ENCODE measurements around the gene NCKAP1.

NCKAP1 gene

GRCh38 chr2:182941919-182942318 lies 96.3 kb downstream of the NCKAP1 start:
- no peak overlapping the region for H3K4me3 ChIP-seq (ENCODE audit: low read depth, low read length)
- ChIA-PET CTCF (interaction anchor here (0.6 to 1.6 kb wide), 2 partner anchors 32 to 38 kb away, joined by 3 to 4 read pairs; no protein-coding TSS in a partner anchor), POLR2A (no interaction called here)
- no peak for DNase-seq (ENCODE audit: low read depth, low spot score)
- TF ChIP-seq CTCF (IDR thresholded peaks at IDR 0.05; ENCODE audit: insufficient read depth, low read length, missing control alignments): no peak

- CTCF ChIA-PET: interaction anchor here (0.6 to 1.6 kb wide), 2 partner anchors 31 to 39 kb away, joined by 3 to 4 read pairs; no protein-coding TSS in a partner anchor
Observed at GRCh38 chr2:182941121-182941722, 97.0 kb downstream of the NCKAP1 start.

GRCh38 chr2:182937870-182938269 lies 100.4 kb downstream of the NCKAP1 start:
- H3K4me3 ChIP-seq (ENCODE audit: low read depth, low read length): no peak overlapping the region
- no peak for TF ChIP-seq CTCF (IDR thresholded peaks at IDR 0.05; ENCODE audit: insufficient read depth, low read length, missing control alignments)
- ChIA-PET POLR2A (no interaction called here), CTCF (interaction anchor here (1.2 to 1.9 kb wide), 2 partner anchors 10 to 153 kb away, joined by 3 to 4 read pairs; no protein-coding TSS in a partner anchor)
- DNase-seq (ENCODE audit: low read depth, low spot score): no peak

More at GRCh38 chr2:182941121-182941722, 97.0 kb downstream of the NCKAP1 start:
- no peak for TF ChIP-seq CTCF (IDR thresholded peaks at IDR 0.05; ENCODE audit: insufficient read depth, low read length, missing control alignments)
- no peak for DNase-seq (ENCODE audit: low read depth, low spot score)
- POLR2A ChIA-PET: no interaction called here
- no peak overlapping the region for H3K4me3 ChIP-seq (ENCODE audit: low read depth, low read length)

- H3K4me3 ChIP-seq (ENCODE audit: low read depth, low read length): no peak overlapping the region
- TF ChIP-seq CTCF (IDR thresholded peaks at IDR 0.05; ENCODE audit: insufficient read depth, low read length, missing control alignments): no peak
- ChIA-PET POLR2A (no interaction called here), CTCF (interaction anchor here (1.1 kb wide), 2 partner anchors 16 to 47 kb away, joined by 3 to 4 read pairs; no protein-coding TSS in a partner anchor)
- no peak for DNase-seq (ENCODE audit: low read depth, low spot score)
Observed at GRCh38 chr2:182933629-182934028, 104.6 kb downstream of the NCKAP1 start.

GRCh38 chr2:182929972-182930371 lies 108.3 kb downstream of the NCKAP1 start:
- ChIA-PET POLR2A (no interaction called here), CTCF (interaction anchor here (1.8 kb wide), 1 partner anchor 145 kb away, joined by 7 read pairs; no protein-coding TSS in a partner anchor)
- no peak for TF ChIP-seq CTCF (IDR thresholded peaks at IDR 0.05; ENCODE audit: insufficient read depth, low read length, missing control alignments)
- DNase-seq (ENCODE audit: low read depth, low spot score): no peak
- no peak overlapping the region for H3K4me3 ChIP-seq (ENCODE audit: low read depth, low read length)

- POLR2A ChIA-PET: interaction anchor here (0.7 kb wide), 2 partner anchors 8 to 12 kb away, joined by 3 read pairs; no protein-coding TSS in a partner anchor
- no peak overlapping the region for H3K4me3 ChIP-seq (ENCODE audit: low read depth, low read length)
- TF ChIP-seq CTCF (IDR thresholded peaks at IDR 0.05; ENCODE audit: insufficient read depth, low read length, missing control alignments): no peak
- CTCF ChIA-PET: no interaction called here
- DNase-seq (ENCODE audit: low read depth, low spot score): no peak
Observed at GRCh38 chr2:182924306-182924705, 114.0 kb downstream of the NCKAP1 start.

Data from AG04449 (cell line).